Esophagus (tissue), 2 donors: ENCODE measurements around the gene PPFIA4. TPM values are rescaled to one million over a fixed set of nuclear protein-coding genes. Genes with fewer than 3 reads are reported as not detected.

Source experiments
- H3K27ac ChIP-seq, 2 donors: one replicate each; pipeline ENCODE4 v1.5.1; 2013; ENCODE audit warnings: low read depth in 2 of 2, mild to moderate bottlenecking in 2 of 2, inconsistent platforms in 1 of 2, low read length in 1 of 2, moderate library complexity in 1 of 2
- H3K27me3 ChIP-seq, 2 donors: one replicate each; pipeline ENCODE4 v1.6.1; 2013; ENCODE audit warnings: low read length in 2 of 2, control low read depth in 1 of 2, mild to moderate bottlenecking in 1 of 2; ENCODE audit not compliant: insufficient read depth in 2 of 2, control insufficient read depth in 1 of 2
- H3K36me3 ChIP-seq, 2 donors: one replicate each; pipeline ENCODE4 v1.6.1; 2013; ENCODE audit warnings: low read length in 1 of 2; ENCODE audit not compliant: control insufficient read depth in 2 of 2, insufficient read depth in 2 of 2
- H3K4me1 ChIP-seq, 2 donors: one replicate each; pipeline ENCODE4 v1.6.1; 2013; ENCODE audit warnings: low read length in 1 of 2; ENCODE audit not compliant: control insufficient read depth in 2 of 2, insufficient read depth in 2 of 2
- H3K4me3 ChIP-seq, 2 donors: one replicate each; pipeline ENCODE4 v1.5.1; 2013; ENCODE audit warnings: low read length in 2 of 2, mild to moderate bottlenecking in 2 of 2, low read depth in 1 of 2, moderate library complexity in 1 of 2
- H3K9me3 ChIP-seq, 2 donors: one replicate each; pipeline ENCODE4 v1.6.1; 2013; ENCODE audit warnings: mild to moderate bottlenecking in 2 of 2, low read depth in 1 of 2, low read length in 1 of 2, moderate library complexity in 1 of 2; ENCODE audit not compliant: control insufficient read depth in 2 of 2, insufficient read depth in 1 of 2
- WGBS, 2 donors: extraction: QIAGEN DNeasy Blood & Tissue Kit; methylation state at CpG; one replicate each; pipeline ENCODE4 v1.1.7; 2013; 5-methylcytosine and 5-hydroxymethylcytosine counted together
- polyA plus RNA-seq, 2 donors: library from polyadenylated mRNA; stranded (reverse); fragments of 200-250 nt; gene quantifications; one replicate each; pipeline ENCODE4 v1.2.3, GENCODE V29; 2013
- donor health status: healthy with polysubstance abuse.
- donor health status: Bipolar disorder and iron deficiency.

Gene PPFIA4
- polyA plus RNA-seq, 2 donors: 0.84 to 4.1 TPM

- H3K27me3 ChIP-seq: no peaks in the 10 kb centered on the region
- no peaks in the 10 kb centered on the region for H3K4me1 ChIP-seq
- H3K9me3 ChIP-seq: no peaks in the 10 kb centered on the region
- 91 to 93% methylated on average over 24 of the region's 24 CpGs for WGBS, 2 donors
- H3K4me3 ChIP-seq: no peak overlapping the region
- no peaks in the 10 kb centered on the region for H3K36me3 ChIP-seq
- H3K27ac ChIP-seq: no peak overlapping the region
Measured at GRCh38 chr1:203055161-203055799, 29.0 kb downstream of the PPFIA4 start.

DNA sequence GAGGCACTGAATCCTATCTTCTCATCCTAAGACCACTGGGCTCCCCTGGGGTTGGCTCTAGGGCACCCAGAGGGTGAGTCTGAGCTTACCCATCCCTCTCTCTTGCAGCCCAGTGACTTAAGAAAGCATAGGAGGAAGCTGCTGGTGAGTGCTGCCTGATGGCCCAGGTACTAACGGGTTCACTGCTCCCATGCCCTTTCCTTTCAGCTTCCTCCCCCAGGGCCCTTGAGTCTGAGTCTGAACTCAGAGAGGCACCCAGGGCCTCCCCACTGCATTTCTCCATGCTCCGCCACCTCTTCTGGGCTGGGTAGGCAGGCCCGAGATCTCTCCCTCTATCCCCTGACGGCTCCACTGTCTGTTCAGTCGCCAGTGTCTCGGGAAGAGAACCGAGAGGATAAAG lies 29.7 kb downstream of the PPFIA4 start:
- Histone ChIP-seq H3K9me3 (no peaks in the 10 kb centered on the region), H3K27me3 (no peaks in the 10 kb centered on the region), H3K36me3 (no peaks in the 10 kb centered on the region), H3K4me3 (no peak overlapping the region), H3K4me1 (no peaks in the 10 kb centered on the region), H3K27ac (no peak overlapping the region)
- WGBS, 2 donors: 86% methylated on average over 7 of the region's 7 CpGs

- WGBS, 2 donors: 92 to 95% methylated on average over 6 of the region's 6 CpGs
- no peaks in the 10 kb centered on the region for H3K4me1 ChIP-seq
- no peak overlapping the region for H3K4me3 ChIP-seq
- H3K27me3 ChIP-seq: no peaks in the 10 kb centered on the region
- H3K9me3 ChIP-seq: no peaks in the 10 kb centered on the region
- H3K36me3 ChIP-seq: no peaks in the 10 kb centered on the region
- no peak overlapping the region for H3K27ac ChIP-seq
Measured at GRCh38 chr1:203056516-203056915, 30.2 kb downstream of the PPFIA4 start.

DNA sequence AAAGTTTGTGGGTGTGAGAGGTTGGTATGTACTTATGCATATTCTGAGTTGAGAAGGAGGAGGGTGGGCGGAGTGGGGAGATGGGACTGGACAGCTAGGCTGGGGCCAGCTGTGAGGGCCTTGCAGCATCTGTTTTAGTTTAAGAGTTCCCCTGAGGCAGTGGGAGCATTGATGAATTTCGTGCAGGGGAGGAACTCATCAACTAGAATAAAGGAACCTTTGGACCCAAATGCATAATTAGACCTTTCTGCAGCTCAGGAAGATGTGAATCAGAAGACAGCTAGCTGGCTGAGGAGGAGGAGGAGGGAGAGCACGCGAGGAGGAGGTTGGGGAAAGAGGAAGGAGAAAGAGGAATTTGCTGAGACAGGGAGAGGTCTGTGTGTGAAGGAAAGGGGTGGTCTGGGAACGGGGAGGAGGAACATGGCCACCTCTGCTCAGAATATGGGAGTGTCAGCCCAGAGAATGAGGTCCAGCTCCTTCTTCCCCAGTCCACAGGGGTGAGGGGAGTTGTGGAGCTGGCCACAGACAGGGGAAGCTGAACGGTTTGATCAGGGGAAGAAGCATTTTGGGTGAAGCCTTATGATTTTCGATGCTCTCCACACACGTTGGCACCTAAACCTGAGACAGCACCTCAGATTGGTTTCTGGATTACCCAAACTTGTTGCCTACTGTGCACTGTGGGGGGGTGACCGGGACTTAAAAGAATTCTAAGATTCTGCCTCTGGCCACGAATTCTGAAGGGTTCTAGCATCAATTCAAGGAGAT lies 31.8 kb downstream of the PPFIA4 start:
- no peaks in the 10 kb centered on the region for H3K27me3 ChIP-seq
- H3K27ac ChIP-seq: no peak overlapping the region
- H3K36me3 ChIP-seq: no peaks in the 10 kb centered on the region
- H3K4me1 ChIP-seq: no peaks in the 10 kb centered on the region
- H3K4me3 ChIP-seq: no peak overlapping the region
- no peaks in the 10 kb centered on the region for H3K9me3 ChIP-seq
- WGBS, 2 donors: 52 to 53% methylated on average over 9 to 10 of the region's 10 CpGs

DNA sequence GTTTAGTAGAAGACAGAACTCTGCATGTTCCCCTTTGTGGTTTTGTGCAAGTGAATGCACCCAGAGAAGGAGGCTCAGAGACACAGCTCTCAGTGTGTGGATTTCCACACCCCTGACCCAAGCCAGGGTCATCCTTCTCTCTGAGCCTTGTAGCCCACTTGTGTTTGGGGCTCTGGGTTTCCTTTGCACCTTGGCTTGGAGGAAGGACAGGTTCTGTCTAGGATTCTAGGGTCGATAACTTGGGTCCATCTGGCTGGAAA lies 32.3 kb downstream of the PPFIA4 start:
- Histone ChIP-seq H3K9me3 (no peaks in the 10 kb centered on the region), H3K4me3 (no peak overlapping the region), H3K36me3 (no peaks in the 10 kb centered on the region), H3K27me3 (no peaks in the 10 kb centered on the region), H3K27ac (no peak overlapping the region), H3K4me1 (no peaks in the 10 kb centered on the region)
- 63 to 80% methylated on average over 1 of the region's 1 CpG for WGBS, 2 donors

GRCh38 chr1:203059485-203059884 lies 33.2 kb downstream of the PPFIA4 start:
- WGBS, 2 donors: 74 to 81% methylated on average over 2 of the region's 2 CpGs
- H3K4me1 ChIP-seq: no peaks in the 10 kb centered on the region

DNA sequence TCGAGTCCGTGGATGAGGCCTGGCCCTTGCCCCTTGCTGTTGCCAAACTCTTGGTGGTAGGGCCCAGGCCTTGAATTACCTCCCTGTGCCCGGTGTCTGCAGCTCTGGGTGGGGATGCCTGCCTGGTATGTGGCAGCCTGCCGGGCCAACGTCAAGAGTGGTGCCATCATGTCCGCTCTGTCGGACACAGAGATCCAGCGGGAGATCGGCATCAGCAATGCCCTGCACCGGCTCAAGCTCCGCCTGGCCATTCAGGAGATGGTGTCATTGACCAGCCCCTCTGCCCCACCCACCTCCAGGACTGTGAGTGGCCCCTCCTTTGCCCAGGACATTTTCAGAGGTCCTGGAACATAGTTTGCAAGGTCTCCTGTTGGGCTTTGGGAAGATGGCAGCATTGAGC lies 33.8 kb downstream of the PPFIA4 start:
- 95% methylated on average over 11 of the region's 11 CpGs for WGBS, 2 donors
- H3K36me3 ChIP-seq: no peaks in the 10 kb centered on the region
- H3K4me3 ChIP-seq: no peak overlapping the region
- H3K4me1 ChIP-seq: no peaks in the 10 kb centered on the region
- no peaks in the 10 kb centered on the region for H3K27me3 ChIP-seq
- H3K27ac ChIP-seq: no peak overlapping the region
- no peaks in the 10 kb centered on the region for H3K9me3 ChIP-seq

More at GRCh38 chr1:203059485-203059884, 33.2 kb downstream of the PPFIA4 start:
- no peaks in the 10 kb centered on the region for H3K36me3 ChIP-seq
- no peak overlapping the region for H3K27ac ChIP-seq
- no peak overlapping the region for H3K4me3 ChIP-seq
- H3K9me3 ChIP-seq: no peaks in the 10 kb centered on the region
- no peaks in the 10 kb centered on the region for H3K27me3 ChIP-seq

DNA sequence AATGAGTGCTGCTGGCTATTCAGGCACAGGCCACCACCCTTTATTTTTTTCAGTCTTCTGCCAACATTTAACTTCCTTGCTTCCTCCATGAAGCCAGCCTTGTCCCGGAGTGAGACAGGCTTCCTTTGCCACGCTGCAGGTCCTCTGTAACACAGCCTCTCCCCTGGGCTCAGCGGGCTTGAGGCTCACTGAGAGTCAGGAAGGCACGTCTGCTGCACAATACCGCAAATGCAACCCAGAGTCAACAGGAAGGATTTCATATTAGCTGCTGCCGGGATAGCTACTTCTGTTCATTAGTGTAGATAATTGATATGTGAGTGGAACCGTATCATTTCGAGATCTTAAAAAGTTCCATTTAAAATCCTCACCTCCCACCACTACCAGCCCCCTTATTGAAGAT lies 37.0 kb downstream of the PPFIA4 start:
- no peak overlapping the region for H3K27ac ChIP-seq
- H3K4me1 ChIP-seq: no peaks in the 10 kb centered on the region
- 69 to 75% methylated on average over 8 of the region's 8 CpGs for WGBS, 2 donors
- no peak overlapping the region for H3K4me3 ChIP-seq
- no peaks in the 10 kb centered on the region for H3K36me3 ChIP-seq
- H3K27me3 ChIP-seq: no peaks in the 10 kb centered on the region
- no peaks in the 10 kb centered on the region for H3K9me3 ChIP-seq

- no peaks in the 10 kb centered on the region for H3K4me1 ChIP-seq
- WGBS, 2 donors: 79 to 86% methylated on average over 7 of the region's 7 CpGs
Measured at GRCh38 chr1:203065191-203065590, 38.9 kb downstream of the PPFIA4 start.

DNA sequence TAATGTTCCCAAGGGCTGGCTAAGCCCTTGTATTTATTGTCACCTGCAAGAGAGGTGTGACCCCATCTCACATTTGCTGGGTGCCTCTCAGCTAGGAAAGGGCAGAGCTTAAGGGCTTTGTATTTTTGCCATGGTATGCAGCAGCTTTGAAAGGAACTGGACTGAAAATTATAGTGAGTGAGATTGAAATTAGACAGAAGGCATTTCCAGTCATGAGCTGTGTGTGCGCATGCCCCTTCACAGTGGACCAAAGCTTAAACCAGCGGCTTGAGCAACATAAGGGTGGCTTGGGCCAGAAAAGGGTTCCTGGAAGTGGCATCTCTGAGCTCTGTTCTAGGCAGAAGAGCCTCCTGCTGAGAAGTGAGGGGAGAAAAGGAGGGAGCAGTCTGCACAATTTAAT lies 39.7 kb downstream of the PPFIA4 start:
- no peaks in the 10 kb centered on the region for H3K4me1 ChIP-seq
- H3K27me3 ChIP-seq: no peaks in the 10 kb centered on the region
- H3K36me3 ChIP-seq: no peaks in the 10 kb centered on the region
- H3K9me3 ChIP-seq: no peaks in the 10 kb centered on the region
- H3K27ac ChIP-seq: no peak overlapping the region
- H3K4me3 ChIP-seq: no peak overlapping the region
- 64 to 82% methylated on average over 2 of the region's 2 CpGs for WGBS, 2 donors

More at GRCh38 chr1:203065191-203065590, 38.9 kb downstream of the PPFIA4 start:
- Histone ChIP-seq H3K4me3 (no peak overlapping the region), H3K9me3 (no peaks in the 10 kb centered on the region), H3K36me3 (no peaks in the 10 kb centered on the region), H3K27ac (no peak overlapping the region), H3K27me3 (no peaks in the 10 kb centered on the region)
